Muscle layer of colon (tissue), 2 donors: ENCODE data around the gene FCRL2.

Experiments
- H3K27ac ChIP-seq: one replicate; pipeline ENCODE4 v1.7.0; 2013; ENCODE audit warnings: low read depth, mild to moderate bottlenecking, low read length, moderate library complexity
- H3K27me3 ChIP-seq, 2 donors: one replicate each; pipeline ENCODE4 v1.7.0; 2013; ENCODE audit warnings: low read length in 2 of 2, mild to moderate bottlenecking in 2 of 2; ENCODE audit not compliant: insufficient read depth in 2 of 2, control insufficient read depth in 1 of 2
- H3K36me3 ChIP-seq: one replicate; pipeline ENCODE4 v1.7.0; 2013; ENCODE audit warnings: mild to moderate bottlenecking, low read length; ENCODE audit not compliant: insufficient read depth
- H3K4me1 ChIP-seq: one replicate; pipeline ENCODE4 v1.7.0; 2013; ENCODE audit warnings: mild to moderate bottlenecking, low read length; ENCODE audit not compliant: insufficient read depth
- H3K4me3 ChIP-seq, 2 donors: one replicate each; pipeline ENCODE4 v1.7.0; 2013; ENCODE audit warnings: low read length in 2 of 2, low read depth in 1 of 2, mild to moderate bottlenecking in 1 of 2, moderate library complexity in 1 of 2
- H3K9ac ChIP-seq: one replicate; pipeline ENCODE4 v1.7.0; 2013; ENCODE audit warnings: low read length
- H3K9me3 ChIP-seq: one replicate; pipeline ENCODE4 v1.7.0; 2013; ENCODE audit warnings: mild to moderate bottlenecking, low read length
- donor health status: abdominal sarcoma.
- donor health status: Adenocarcinoma of cecum.

FCRL2 gene, protein sequence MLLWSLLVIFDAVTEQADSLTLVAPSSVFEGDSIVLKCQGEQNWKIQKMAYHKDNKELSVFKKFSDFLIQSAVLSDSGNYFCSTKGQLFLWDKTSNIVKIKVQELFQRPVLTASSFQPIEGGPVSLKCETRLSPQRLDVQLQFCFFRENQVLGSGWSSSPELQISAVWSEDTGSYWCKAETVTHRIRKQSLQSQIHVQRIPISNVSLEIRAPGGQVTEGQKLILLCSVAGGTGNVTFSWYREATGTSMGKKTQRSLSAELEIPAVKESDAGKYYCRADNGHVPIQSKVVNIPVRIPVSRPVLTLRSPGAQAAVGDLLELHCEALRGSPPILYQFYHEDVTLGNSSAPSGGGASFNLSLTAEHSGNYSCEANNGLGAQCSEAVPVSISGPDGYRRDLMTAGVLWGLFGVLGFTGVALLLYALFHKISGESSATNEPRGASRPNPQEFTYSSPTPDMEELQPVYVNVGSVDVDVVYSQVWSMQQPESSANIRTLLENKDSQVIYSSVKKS

DNA sequence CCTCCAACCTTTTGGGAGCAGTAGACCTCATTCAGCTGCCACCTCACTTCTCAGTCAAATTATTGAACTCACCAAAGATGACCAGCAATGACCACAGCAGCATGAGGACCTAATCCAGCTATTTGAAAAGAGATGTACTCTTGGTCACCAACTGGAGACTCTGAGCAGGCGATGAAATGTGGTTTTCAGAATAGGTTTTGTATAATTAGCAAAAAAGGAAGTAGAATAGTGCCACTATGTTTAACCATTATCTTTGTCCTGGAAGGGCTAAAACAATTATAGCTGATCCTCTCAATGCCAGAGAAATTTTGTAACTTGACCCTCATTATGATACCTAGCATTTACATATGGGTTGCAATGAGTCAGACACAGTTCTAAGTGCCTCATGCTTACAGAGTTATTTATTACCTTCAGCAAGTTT, at the start of gene FCRL2:
FCRL2 (minus strand) TSS at position 162 of the 421 bp plus-strand sequence; CDS start at position 103, 59 bp downstream.
- H3K9ac ChIP-seq = no peak within 1 kb of the TSS
- no peaks in the 10 kb centered on the region for H3K36me3 ChIP-seq
- H3K27ac ChIP-seq = no peak within 1 kb of the TSS
- no peaks in the 10 kb centered on the region for H3K4me1 ChIP-seq
- H3K4me3 ChIP-seq = no peak within 1 kb of the TSS
- H3K27me3 ChIP-seq = no peaks in the 10 kb centered on the region
- no peaks in the 10 kb centered on the region for H3K9me3 ChIP-seq

DNA sequence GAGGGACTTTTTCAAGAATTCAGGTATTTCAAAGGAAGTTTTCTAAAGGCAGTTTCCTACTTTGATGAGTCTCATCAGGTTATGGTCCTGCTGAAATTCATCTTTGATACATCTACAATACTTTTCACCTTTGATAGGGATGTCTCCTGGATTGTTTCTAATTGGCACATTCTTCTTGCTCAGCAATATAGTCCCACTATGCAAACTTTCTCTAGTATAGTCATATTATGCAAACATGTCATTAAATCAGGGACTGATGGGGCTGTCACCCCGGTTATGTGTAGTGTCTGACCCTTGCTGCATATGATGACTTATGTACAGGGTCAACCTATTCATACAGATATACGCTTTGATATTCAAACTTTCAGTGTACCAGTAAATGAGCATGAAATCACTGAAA, 43.4 kb upstream of the FCRL2 start:
- H3K4me3 ChIP-seq = no peak overlapping the region
- H3K36me3 ChIP-seq = no peaks in the 10 kb centered on the region
- no peak overlapping the region for H3K27ac ChIP-seq

DNA sequence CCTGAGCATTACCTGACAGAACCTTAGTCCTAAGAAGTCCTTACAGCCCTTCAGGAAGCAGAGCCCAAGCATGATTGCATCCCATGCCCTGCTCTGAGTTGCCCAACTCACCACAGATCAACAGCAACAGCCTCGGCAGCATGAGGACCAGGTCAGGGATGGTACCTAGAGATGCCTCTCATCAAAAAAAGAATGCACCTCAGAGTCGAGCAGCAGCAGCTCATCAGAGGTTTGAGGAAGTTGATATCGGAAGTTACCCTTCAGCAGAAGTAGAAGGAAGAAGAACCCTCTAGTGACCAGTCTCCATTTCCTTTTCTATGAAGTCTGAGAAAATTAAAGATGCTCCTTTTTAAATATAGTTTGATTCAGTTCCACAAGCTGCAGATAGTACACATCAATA, 43.0 kb upstream of the FCRL2 start, which contains the start of gene FCRL1:
FCRL1 (minus strand) TSS at position 225 of the 400 bp plus-strand sequence; CDS start at position 142, 83 bp downstream.
- H3K9ac ChIP-seq = no peak within 1 kb of the TSS
- no peaks in the 10 kb centered on the region for H3K27me3 ChIP-seq
- H3K36me3 ChIP-seq = no peaks in the 10 kb centered on the region
- no peaks in the 10 kb centered on the region for H3K9me3 ChIP-seq
- no peak within 1 kb of the TSS for H3K4me3 ChIP-seq
- H3K4me1 ChIP-seq = no peaks in the 10 kb centered on the region
- H3K27ac ChIP-seq = no peak within 1 kb of the TSS

More for the DNA sequence above, 43.4 kb upstream of the FCRL2 start:
- Histone ChIP-seq H3K9ac (no peak overlapping the region), H3K27me3 (no peaks in the 10 kb centered on the region), H3K9me3 (no peaks in the 10 kb centered on the region), H3K4me1 (no peaks in the 10 kb centered on the region)

DNA sequence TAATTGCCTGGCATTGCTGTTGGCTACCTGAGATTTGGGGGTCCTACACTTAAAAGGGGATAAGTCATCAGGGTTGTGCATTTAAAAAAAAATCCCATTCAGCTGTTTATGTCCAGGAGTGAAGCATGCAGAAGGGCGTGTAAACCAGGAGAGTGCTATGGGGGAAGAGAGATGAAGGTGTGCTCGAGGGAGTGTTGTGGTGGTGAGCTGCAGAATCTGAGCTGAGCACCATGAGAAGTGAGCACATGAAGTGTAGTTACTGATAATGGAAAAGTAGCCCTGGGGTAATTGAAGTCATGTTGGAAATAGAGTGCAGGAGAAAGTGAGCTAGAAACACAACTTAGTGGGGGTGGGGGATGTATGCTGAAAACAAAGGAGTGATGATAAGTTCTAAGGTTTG, 42.3 kb upstream of the FCRL2 start:
- H3K9ac ChIP-seq = no peak overlapping the region
- H3K4me1 ChIP-seq = no peaks in the 10 kb centered on the region
- H3K9me3 ChIP-seq = no peaks in the 10 kb centered on the region
- no peak overlapping the region for H3K4me3 ChIP-seq
- no peak overlapping the region for H3K27ac ChIP-seq
- no peaks in the 10 kb centered on the region for H3K27me3 ChIP-seq
- H3K36me3 ChIP-seq = no peaks in the 10 kb centered on the region

DNA sequence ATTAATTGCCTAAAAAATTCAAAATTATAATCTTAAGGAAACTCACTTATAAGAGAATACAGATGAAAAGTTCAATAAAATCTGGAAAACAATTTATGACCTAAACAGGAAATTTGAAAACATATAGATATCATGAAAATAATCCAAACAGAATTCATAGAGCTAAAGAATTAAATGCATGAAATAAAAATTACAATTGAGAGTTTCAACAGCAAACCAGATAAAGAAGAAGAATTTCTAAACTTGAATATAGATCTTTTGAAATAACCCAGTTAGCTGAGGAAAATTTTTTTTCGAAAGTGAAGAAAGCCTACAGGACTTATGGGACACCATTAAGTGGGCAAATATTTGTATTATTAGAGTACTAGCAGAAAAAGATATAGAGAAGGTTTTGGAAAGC, 36.3 kb upstream of the FCRL2 start:
- no peak overlapping the region for H3K4me3 ChIP-seq
- no peaks in the 10 kb centered on the region for H3K4me1 ChIP-seq
- H3K36me3 ChIP-seq = no peaks in the 10 kb centered on the region
- no peaks in the 10 kb centered on the region for H3K27me3 ChIP-seq
- H3K9me3 ChIP-seq = peaks cover 5% of the 10 kb centered on the region
- no peak overlapping the region for H3K9ac ChIP-seq
- no peak overlapping the region for H3K27ac ChIP-seq

DNA sequence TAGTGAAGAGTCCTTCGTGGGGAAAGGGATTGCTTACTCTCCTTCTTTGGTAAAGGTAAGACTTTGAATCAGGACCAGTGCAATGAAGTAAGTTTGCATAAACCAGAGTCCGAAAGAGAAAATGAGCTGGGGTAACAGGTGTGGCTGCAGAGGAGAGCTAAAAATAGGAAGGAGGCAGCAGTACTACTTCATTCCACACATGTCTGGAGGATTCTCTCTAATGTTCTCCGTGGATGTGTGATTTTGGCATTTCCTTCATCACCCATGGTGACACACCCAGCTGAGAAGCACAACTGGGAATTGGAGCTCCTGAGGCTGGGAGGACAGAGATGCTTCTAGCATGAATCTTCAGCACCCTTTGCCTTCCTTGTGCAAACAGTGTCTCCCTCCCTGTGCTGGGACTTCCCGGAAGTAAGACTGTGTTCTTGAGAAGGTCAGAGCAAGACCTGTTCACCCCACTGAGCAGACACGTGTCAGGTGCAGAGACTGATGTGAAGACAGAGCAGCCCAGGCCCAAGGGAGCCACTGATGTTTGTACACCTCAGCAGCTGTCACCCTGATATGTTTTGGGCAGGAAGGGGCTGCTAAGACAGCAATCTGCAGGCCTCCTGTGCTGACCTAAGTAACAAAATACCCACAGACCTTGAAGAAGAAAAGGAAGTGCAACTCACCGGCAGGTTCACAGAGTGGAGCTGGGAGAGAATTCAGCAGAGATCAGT, 29.7 kb upstream of the FCRL2 start:
- Histone ChIP-seq H3K9me3 (no peaks in the 10 kb centered on the region), H3K9ac (no peak overlapping the region), H3K36me3 (no peaks in the 10 kb centered on the region), H3K27ac (no peak overlapping the region), H3K27me3 (no peaks in the 10 kb centered on the region), H3K4me3 (no peak overlapping the region), H3K4me1 (no peaks in the 10 kb centered on the region)

DNA sequence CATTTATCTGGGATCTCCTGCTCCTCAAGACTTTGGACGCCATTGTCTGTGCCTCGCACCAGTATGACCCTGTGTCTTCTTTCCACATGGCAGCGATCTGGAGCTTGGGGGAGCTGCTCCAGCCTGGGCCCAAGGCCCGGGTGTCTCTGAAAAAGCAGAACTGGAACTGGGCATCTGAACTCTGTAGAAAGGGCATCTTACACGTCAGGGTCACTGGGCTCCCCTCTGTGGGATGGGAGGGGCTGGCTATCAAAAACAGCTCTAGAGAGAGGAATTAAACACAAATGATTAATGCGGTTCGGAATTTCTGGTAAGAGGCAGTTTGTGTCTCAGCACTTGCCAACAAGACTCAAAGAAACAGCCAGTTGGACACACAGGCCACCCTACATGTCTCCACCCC, 26.9 kb upstream of the FCRL2 start:
- Histone ChIP-seq H3K9me3 (no peaks in the 10 kb centered on the region), H3K9ac (no peak overlapping the region), H3K27me3 (no peaks in the 10 kb centered on the region), H3K36me3 (no peaks in the 10 kb centered on the region), H3K27ac (no peak overlapping the region), H3K4me3 (no peak overlapping the region), H3K4me1 (no peaks in the 10 kb centered on the region)

DNA sequence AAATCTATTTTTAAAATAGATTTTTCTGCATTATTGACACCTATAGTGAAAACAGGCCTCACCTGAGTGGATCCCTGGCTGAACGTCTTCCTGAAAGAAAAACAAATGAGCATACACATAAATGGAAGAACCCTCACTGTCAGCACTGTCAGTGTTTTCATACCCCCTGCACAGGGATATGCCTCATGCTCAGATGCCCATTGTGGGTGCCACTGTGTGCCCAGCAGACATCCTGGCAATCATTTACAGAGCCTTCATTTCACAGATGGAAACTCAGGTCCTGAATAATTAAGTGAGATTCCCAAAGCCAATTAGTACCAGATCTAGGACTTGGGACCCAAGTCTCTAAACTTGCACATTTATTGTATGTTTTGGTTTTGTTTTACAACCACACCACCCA, 23.1 kb upstream of the FCRL2 start:
- no peaks in the 10 kb centered on the region for H3K27me3 ChIP-seq
- no peak overlapping the region for H3K9ac ChIP-seq
- H3K27ac ChIP-seq = no peak overlapping the region
- H3K9me3 ChIP-seq = no peaks in the 10 kb centered on the region
- H3K36me3 ChIP-seq = no peaks in the 10 kb centered on the region
- no peaks in the 10 kb centered on the region for H3K4me1 ChIP-seq
- H3K4me3 ChIP-seq = no peak overlapping the region

DNA sequence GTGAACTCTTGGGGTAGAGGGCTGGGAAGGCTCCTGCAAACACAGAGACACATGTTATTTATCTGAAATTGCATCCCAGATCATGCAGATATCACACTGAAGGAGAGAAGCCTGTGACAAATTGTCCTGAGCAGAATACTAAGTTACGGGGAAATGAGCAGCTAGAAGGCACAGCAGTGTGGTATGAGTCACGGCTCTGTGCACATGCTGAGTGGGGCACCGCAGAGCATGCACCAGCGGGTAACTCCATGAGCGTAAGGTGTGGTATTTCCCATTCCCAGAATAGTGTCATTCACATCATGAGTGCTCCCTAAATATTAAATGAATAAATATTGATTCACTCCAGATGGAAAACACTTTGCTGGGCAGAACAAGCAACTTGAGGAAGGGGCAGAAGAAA, 21.3 kb upstream of the FCRL2 start:
- Histone ChIP-seq H3K4me1 (no peaks in the 10 kb centered on the region), H3K27ac (no peak overlapping the region), H3K36me3 (no peaks in the 10 kb centered on the region), H3K4me3 (no peak overlapping the region), H3K9ac (no peak overlapping the region), H3K9me3 (no peaks in the 10 kb centered on the region), H3K27me3 (no peaks in the 10 kb centered on the region)

DNA sequence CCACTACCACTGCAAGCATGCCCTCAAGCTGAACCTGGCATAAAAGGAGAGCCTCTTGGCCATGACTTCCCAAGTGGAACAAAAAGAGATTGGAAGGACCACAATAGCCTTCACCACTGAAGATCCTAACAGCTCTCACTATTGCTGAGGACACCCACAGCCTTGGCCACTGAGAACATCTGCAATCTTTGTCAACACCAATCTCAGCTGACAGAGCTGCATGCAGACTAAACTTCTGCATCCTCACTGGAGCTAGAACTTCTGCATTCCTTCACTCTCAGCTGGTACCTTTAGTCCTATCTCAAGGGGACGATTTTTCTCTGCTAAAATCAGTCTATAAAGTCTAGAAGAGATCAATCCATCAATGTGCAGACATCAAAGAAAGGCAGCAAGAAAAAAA, 8.3 kb upstream of the FCRL2 start:
- H3K9ac ChIP-seq = no peak overlapping the region
- no peak overlapping the region for H3K27ac ChIP-seq
- no peak overlapping the region for H3K4me3 ChIP-seq
- H3K9me3 ChIP-seq = no peaks in the 10 kb centered on the region
- H3K4me1 ChIP-seq = no peaks in the 10 kb centered on the region
- H3K27me3 ChIP-seq = no peaks in the 10 kb centered on the region
- no peaks in the 10 kb centered on the region for H3K36me3 ChIP-seq

DNA sequence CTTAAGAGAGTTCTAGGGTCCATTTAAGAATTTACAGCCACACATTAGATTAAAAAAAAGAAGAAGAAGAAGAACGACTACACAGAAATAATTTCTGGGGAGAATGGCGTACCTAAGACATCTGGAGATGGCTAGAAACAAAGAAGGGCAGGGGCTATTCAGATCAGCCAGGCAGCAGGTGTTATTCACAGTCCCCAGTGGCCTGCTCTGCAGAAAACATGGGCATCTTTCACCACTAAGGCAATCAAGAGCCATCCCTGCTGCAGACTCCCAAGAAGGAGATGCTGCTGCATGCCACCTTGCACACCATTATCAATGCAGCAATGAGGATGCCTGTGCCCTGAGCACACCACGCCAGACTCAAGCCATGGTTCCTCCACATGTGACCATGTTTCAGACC, 7.9 kb upstream of the FCRL2 start:
- Histone ChIP-seq H3K27me3 (no peaks in the 10 kb centered on the region), H3K9ac (no peak overlapping the region), H3K4me1 (no peaks in the 10 kb centered on the region), H3K27ac (no peak overlapping the region), H3K4me3 (no peak overlapping the region), H3K36me3 (no peaks in the 10 kb centered on the region), H3K9me3 (no peaks in the 10 kb centered on the region)
